B cell (primary cell): ENCODE results near the gene NEK6. TPM values are rescaled to one million over a fixed set of nuclear protein-coding genes. Genes with fewer than 3 reads are reported as not detected.

ENCODE experiments used
- ATAC-seq: fragments of 200-7000 bp; cut with Tn5 transposase; one replicate; pipeline ENCODE4 v1.10.0; 2021; ENCODE audit warnings: low read depth, mild to moderate bottlenecking, moderate number of reproducible peaks, moderate library complexity
- CTCF ChIA-PET: fragments of 350-600 bp; sonication (Branson Sonifier 250); formaldehyde crosslinking; loops from one replicate; lab custom pipeline; 2021; ENCODE audit warnings: antibody characterized with exemption, inconsistent platforms; lab: Charles Lee
- POLR2A ChIA-PET: fragments of 350-600 bp; sonication (Branson Sonifier 250); formaldehyde crosslinking; loops from one replicate; lab custom pipeline; 2021; ENCODE audit warnings: antibody characterized with exemption; lab: Charles Lee
- DNase-seq: peaks from one replicate; pipeline ENCODE4 v3.0.0; 2013
- H2AFZ ChIP-seq: 2 replicates; pipeline ENCODE4 v1.6.1; 2012; ENCODE audit warnings: mild to moderate bottlenecking, low read depth, low read length; ENCODE audit not compliant: insufficient read depth, poor library complexity, severe bottlenecking
- H3K27ac ChIP-seq, 2 donors: 1 replicate in 1 of 2; 2 replicates in 1 of 2; pipeline ENCODE4 v1.5.1; 2012 to 2013; ENCODE audit warnings: low read length in 2 of 2, mild to moderate bottlenecking in 2 of 2, moderate library complexity in 1 of 2
- H3K27me3 ChIP-seq, 4 experiments: fragments of 200-600 bp in 1 of 4; sonication (generic) in 1 of 4; replicated peaks in 1 of 4; 1 replicate in 2 of 4; 2 replicates in 2 of 4; pipeline versions ENCODE4 v1.6.1 to v1.7.0; 2013 to 2016; ENCODE audit warnings: low read length in 3 of 4, mild to moderate bottlenecking in 2 of 4, mixed read lengths in 1 of 4, moderate library complexity in 1 of 4; ENCODE audit not compliant: insufficient read depth in 4 of 4, control insufficient read depth in 3 of 4; ENCODE audit errors: control extremely low read depth in 1 of 4
- H3K36me3 ChIP-seq, 2 experiments: replicated peaks in 1 of 2; 1 replicate in 1 of 2; 2 replicates in 1 of 2; pipeline versions ENCODE4 v1.6.1 to v1.7.1; 2013; ENCODE audit warnings: low read length in 1 of 2; ENCODE audit not compliant: insufficient read depth in 2 of 2, control insufficient read depth in 1 of 2; ENCODE audit errors: control extremely low read depth in 1 of 2, extremely low read depth in 1 of 2
- H3K4me1 ChIP-seq, 2 donors: fragments of 200-600 bp in 1 of 2; sonication (generic) in 1 of 2; 1 replicate in 1 of 2; 2 replicates in 1 of 2; pipeline versions ENCODE4 v1.5.1 to v1.6.1; 2013 to 2017; ENCODE audit warnings: low read length in 2 of 2; ENCODE audit not compliant: control insufficient read depth in 2 of 2, insufficient read depth in 2 of 2
- H3K4me2 ChIP-seq: replicated peaks from 2 replicates; pipeline ENCODE3; 2012; ENCODE audit warnings: mild to moderate bottlenecking, low read depth, low read length; ENCODE audit not compliant: poor library complexity, severe bottlenecking
- H3K4me3 ChIP-seq, 5 experiments: fragments of 200-600 bp in 1 of 5; sonication (generic) in 1 of 5; 1 replicate in 3 of 5; 2 replicates in 2 of 5; pipeline versions ENCODE4 v1.5.1 to v1.7.0; 2011 to 2016; ENCODE audit warnings: low read length in 4 of 5, mild to moderate bottlenecking in 4 of 5, low read depth in 2 of 5, control low read depth in 1 of 5, moderate library complexity in 1 of 5; ENCODE audit not compliant: insufficient read depth in 1 of 5; ENCODE audit errors: control extremely low read depth in 1 of 5, extremely low read depth in 1 of 5
- H3K79me2 ChIP-seq: fragments of 200-600 bp; sonication (generic); one replicate; pipeline ENCODE4 v1.6.0; 2016; ENCODE audit warnings: low read length; ENCODE audit not compliant: control insufficient read depth, insufficient read depth
- H3K9ac ChIP-seq: fragments of 200-600 bp; sonication (generic); 2 replicates; pipeline ENCODE4 v1.6.1; 2017; ENCODE audit warnings: mild to moderate bottlenecking, low read length, moderate library complexity
- H3K9me3 ChIP-seq, 3 donors: one replicate each; pipeline versions ENCODE4 v1.6.1 to v1.7.1; 2013; ENCODE audit warnings: low read length in 2 of 3; ENCODE audit not compliant: control insufficient read depth in 2 of 3, insufficient read depth in 1 of 3; ENCODE audit errors: control extremely low read depth in 1 of 3
- H4K20me1 ChIP-seq: 2 replicates; pipeline ENCODE4 v1.6.0; 2012; ENCODE audit warnings: mild to moderate bottlenecking, low read length; ENCODE audit not compliant: insufficient read depth, control insufficient read depth, poor library complexity, severe bottlenecking
- H3K27ac Mint-ChIP-seq: one replicate; pipeline ENCODE4 v1.8.0; 2021; ENCODE audit warnings: mixed read lengths
- H3K27me3 Mint-ChIP-seq: one replicate; pipeline ENCODE4 v1.8.0; 2021; ENCODE audit warnings: mixed read lengths
- H3K4me1 Mint-ChIP-seq: one replicate; pipeline ENCODE4 v1.8.0; 2021; ENCODE audit warnings: mixed read lengths
- H3K4me3 Mint-ChIP-seq: one replicate; pipeline ENCODE4 v1.8.0; 2021; ENCODE audit warnings: mixed read lengths
- H3K9me3 Mint-ChIP-seq: one replicate; pipeline ENCODE4 v1.8.0; 2022; ENCODE audit warnings: mixed read lengths; ENCODE audit not compliant: insufficient read depth
- CTCF ChIP-seq: fragments of 200-600 bp; IDR thresholded peaks from one replicate; pipeline ENCODE4 v1.8.0; 2022; ENCODE audit warnings: antibody characterized with exemption, mild to moderate bottlenecking
- EZH2 ChIP-seq: IDR thresholded peaks from 2 replicates; pipeline ENCODE4 v1.6.1; 2012; ENCODE audit warnings: borderline replicate concordance, low read depth, mild to moderate bottlenecking, moderate library complexity, low read length; ENCODE audit not compliant: insufficient read depth, poor library complexity, severe bottlenecking
- WGBS: methylation state at CpG from one replicate; pipeline ENCODE4 v1.1.5; 2013; ENCODE audit warnings: missing lambda C conversion rate; ENCODE audit not compliant: insufficient coverage; 5-methylcytosine and 5-hydroxymethylcytosine counted together
- intact Hi-C: fragments of 100-400 bp; cut with micrococcal nuclease; formaldehyde crosslinking; loops from one replicate; pipeline ENCODE4 v1.10.0; 2022
- polyA plus RNA-seq: library from polyadenylated mRNA; depleted of rRNA; stranded (reverse); fragments of >200 nt; gene quantifications from 2 replicates; pipeline ENCODE4 v1.2.3, GENCODE V29; 2012
- total RNA-seq, 2 donors: library from RNA; stranded (reverse); fragments of 120-200 nt in 1 of 2; gene quantifications; 1 replicate in 1 of 2; 2 replicates in 1 of 2; pipeline versions ENCODE4 v1.2.3 to v1.2.4, GENCODE V29; 2013 to 2022

The NEK6 gene
- total and polyA plus RNA-seq, 2 donors (not counting 1 experiment from before 2014, with no cell fraction given): 40.0 to 63.1 TPM

- no peak for ATAC-seq
- Histone ChIP-seq H3K4me3 (no peak overlapping the region), H3K27me3 (no peaks in the 10 kb centered on the region), H3K27ac (no peak overlapping the region), H3K9ac (no peak overlapping the region), H3K36me3 (no peaks in the 10 kb centered on the region), H4K20me1 (no peaks in the 10 kb centered on the region), H3K4me2 (no peak overlapping the region), H3K9me3 (no peaks in the 10 kb centered on the region), H2AFZ (no peak overlapping the region), H3K79me2 (no peaks in the 10 kb centered on the region), H3K4me1 (peaks cover 8 to 24% of the 10 kb centered on the region in 2 donors)
- DNase-seq: no peak
- POLR2A ChIA-PET: interaction anchor here (0.6 kb wide), 1 partner anchor 13 kb away, joined by 3 read pairs; no protein-coding TSS in a partner anchor
- CTCF ChIA-PET: interaction anchor here (1.4 kb wide), 1 partner anchor 8 kb away, joined by 5 read pairs; no protein-coding TSS in a partner anchor
- H3K4me1 Mint-ChIP-seq: peaks cover 28% of the 10 kb centered on the region
- TF ChIP-seq EZH2 (no peak), CTCF (no peak)
- H3K4me3 Mint-ChIP-seq: no peak overlapping the region
- no peak overlapping the region for H3K27ac Mint-ChIP-seq
- peaks cover 2% of the 10 kb centered on the region for H3K9me3 Mint-ChIP-seq
- H3K27me3 Mint-ChIP-seq: no peaks in the 10 kb centered on the region
- intact Hi-C loops: no loop called here
These were observed 31.8 kb upstream of the NEK6 start for GRCh38 chr9:124225945-124226344.

- H3K4me1 ChIP-seq: peaks cover 0 to 5% of the 10 kb centered on the region in 2 donors
- no peak overlapping the region for H3K4me3 ChIP-seq
- H3K4me2 ChIP-seq: no peak overlapping the region
- no peaks in the 10 kb centered on the region for H4K20me1 ChIP-seq
- Mint-ChIP-seq H3K4me1 (peaks cover 9% of the 10 kb centered on the region), H3K27me3 (no peaks in the 10 kb centered on the region), H3K4me3 (no peak overlapping the region), H3K9me3 (no peaks in the 10 kb centered on the region), H3K27ac (no peak overlapping the region)
- intact Hi-C loops: no loop called here
- TF ChIP-seq EZH2 (no peak), CTCF (no peak)
- ChIA-PET POLR2A (interaction anchor here (0.7 kb wide), 1 partner anchor 15 kb away, joined by 4 read pairs; no protein-coding TSS in a partner anchor), CTCF (interaction anchor here (0.5 kb wide), 1 partner anchor 1240 kb away, joined by 4 read pairs; no protein-coding TSS in a partner anchor)
- H3K27ac ChIP-seq: no peak overlapping the region
- no peak overlapping the region for H3K9ac ChIP-seq
- ATAC-seq (no peak), DNase-seq (no peak)
- no peaks in the 10 kb centered on the region for H3K9me3 ChIP-seq
- H3K79me2 ChIP-seq: no peaks in the 10 kb centered on the region
- no peaks in the 10 kb centered on the region for H3K27me3 ChIP-seq
- H2AFZ ChIP-seq: no peak overlapping the region
- H3K36me3 ChIP-seq: no peaks in the 10 kb centered on the region
- WGBS: no CpG with 5 or more reads among the region's 2 CpGs
These were observed 29.2 kb upstream of the NEK6 start for GRCh38 chr9:124228516-124228915.
